Gastrocnemius medialis (tissue), 4 donors: ENCODE results near the gene DNAJC7.

Experiments
- CTCF ChIP-seq, 5 experiments: fragments of 450-650 bp in 3 of 5; fragments of 200-600 bp in 2 of 5; sonication (generic) in 2 of 5; IDR thresholded peaks in 4 of 5; conservative IDR thresholded peaks in 1 of 5; 1 replicate in 4 of 5; 2 replicates in 1 of 5; pipeline ENCODE4 v1.5.1; 2016 to 2019; ENCODE audit warnings: antibody characterized with exemption in 5 of 5, mild to moderate bottlenecking in 3 of 5, moderate library complexity in 3 of 5
- POLR2A ChIP-seq, 2 donors: fragments of 450-650 bp; IDR thresholded peaks; one replicate each; pipeline ENCODE4 v1.6.1; 2017; ENCODE audit warnings: antibody characterized with exemption in 2 of 2, mild to moderate bottlenecking in 2 of 2, moderate library complexity in 2 of 2

- TF ChIP-seq CTCF (IDR thresholded peaks at IDR 0.05 in 4 of 5, conservative IDR thresholded peaks at IDR 0.05 in 1 of 5) = no peak
- TF ChIP-seq POLR2A (IDR thresholded peaks at IDR 0.05) = no peak
Measured at GRCh38 chr17:42027590-42027889, 10.3 kb upstream of the DNAJC7 start.
